GM19099 (cell line): ENCODE measurements around the gene PRSS1.

Source experiments
- POLR2A ChIP-seq: IDR thresholded peaks from 3 replicates; pipeline ENCODE4 v1.6.1; 2011; ENCODE audit warnings: low read depth; ENCODE audit not compliant: insufficient read length; ENCODE audit errors: extremely low read depth

PRSS1 gene

GRCh38 chr7:142749218-142749993 lies at the start of gene PRSS1:
TSS of gene PRSS1 (plus strand) at chr7:142749472. CDS start at chr7:142749485, 13 bp downstream.
- TF ChIP-seq POLR2A, result no peak

GRCh38 chr7:142703655-142704305 lies 45.5 kb upstream of the PRSS1 start:
- TF ChIP-seq POLR2A, result no peak

GRCh38 chr7:142709921-142710320 lies 39.4 kb upstream of the PRSS1 start:
- TF ChIP-seq POLR2A, result no peak

GRCh38 chr7:142711196-142711595 lies 38.1 kb upstream of the PRSS1 start:
- no peak for TF ChIP-seq POLR2A

GRCh38 chr7:142711746-142712616 lies 37.3 kb upstream of the PRSS1 start:
- no peak for TF ChIP-seq POLR2A

- no peak for TF ChIP-seq POLR2A
Measured at GRCh38 chr7:142712617-142712957, 36.7 kb upstream of the PRSS1 start.

- no peak for TF ChIP-seq POLR2A
Measured at GRCh38 chr7:142714375-142714774, 34.9 kb upstream of the PRSS1 start.

GRCh38 chr7:142716596-142716995 lies 32.7 kb upstream of the PRSS1 start:
- no peak for TF ChIP-seq POLR2A

GRCh38 chr7:142717453-142717852 lies 31.8 kb upstream of the PRSS1 start:
- TF ChIP-seq POLR2A, result no peak

- no peak for TF ChIP-seq POLR2A
Measured at GRCh38 chr7:142718313-142718712, 31.0 kb upstream of the PRSS1 start.

- no peak for TF ChIP-seq POLR2A
Measured at GRCh38 chr7:142720172-142720773, 29.0 kb upstream of the PRSS1 start.

- TF ChIP-seq POLR2A, result no peak
Measured at GRCh38 chr7:142720986-142721385, 28.3 kb upstream of the PRSS1 start.

- TF ChIP-seq POLR2A, result no peak
Measured at GRCh38 chr7:142722248-142722794, 27.0 kb upstream of the PRSS1 start.

GRCh38 chr7:142733271-142733670 lies 16.0 kb upstream of the PRSS1 start:
- no peak for TF ChIP-seq POLR2A
